NT2/D1 (cell line): ENCODE measurements around the gene ATG4C.

Experiments
- DNase-seq: peaks from one replicate; pipeline ENCODE4 v3.0.0-alpha.2; 2011; ENCODE audit warnings: low read depth, low spot score
- H3K27me3 ChIP-seq: 2 replicates; pipeline ENCODE4 v1.6.0; 2011; ENCODE audit warnings: mild to moderate bottlenecking; ENCODE audit not compliant: insufficient read length, insufficient read depth
- H3K36me3 ChIP-seq: 2 replicates; pipeline ENCODE4 v1.6.1; 2011; ENCODE audit warnings: mild to moderate bottlenecking, low read length, mixed read lengths; ENCODE audit not compliant: insufficient read depth, insufficient read length
- H3K4me1 ChIP-seq: 2 replicates; pipeline ENCODE4 v1.5.1; 2011; ENCODE audit not compliant: insufficient read depth, insufficient read length
- H3K4me3 ChIP-seq: 2 replicates; pipeline ENCODE4 v1.5.1; 2011; ENCODE audit warnings: low read depth; ENCODE audit not compliant: insufficient read length
- H3K9ac ChIP-seq: 2 replicates; pipeline ENCODE4 v1.6.0; 2011; ENCODE audit warnings: low read depth; ENCODE audit not compliant: insufficient read length
- H3K9me3 ChIP-seq: 2 replicates; pipeline ENCODE4 v1.5.1; 2011; ENCODE audit warnings: mild to moderate bottlenecking, low read length; ENCODE audit not compliant: insufficient read depth
- YY1 ChIP-seq: IDR thresholded peaks from 2 replicates; pipeline ENCODE4 v1.6.1; 2011; ENCODE audit not compliant: insufficient read length, insufficient read depth
- ZNF274 ChIP-seq: IDR thresholded peaks from 2 replicates; pipeline ENCODE4 v1.6.1; 2011; ENCODE audit warnings: mild to moderate bottlenecking, low read depth, low read length

The ATG4C gene

GRCh38 chr1:62912028-62912638 is 128.2 kb downstream of the ATG4C start:
- TF ChIP-seq YY1 (no peak), ZNF274 (no peak)
- Histone ChIP-seq H3K27me3 (no peaks in the 10 kb centered on the region), H3K9ac (no peak overlapping the region), H3K4me3 (no peak overlapping the region), H3K9me3 (no peaks in the 10 kb centered on the region), H3K4me1 (no peaks in the 10 kb centered on the region), H3K36me3 (no peaks in the 10 kb centered on the region)
- DNase-seq = no peak
